T47D (cell line): ENCODE results near the gene LIMD2.

Experiments used
- DNase-seq, 2 experiments: peaks; one replicate each; pipeline versions ENCODE4 v3.0.0 to v3.0.0-alpha.2; 2011 to 2012; ENCODE audit warnings: low read depth in 1 of 2, low spot score in 1 of 2
- JUND ChIP-seq: IDR thresholded peaks from 2 replicates; pipeline ENCODE4 v1.6.1; 2012; ENCODE audit warnings: low read depth
- in situ Hi-C: cut with HindIII; loops from 2 replicates; pipeline ENCODE4 v1.10.0; 2016; ENCODE audit warnings: low sequenced_read_pairs, low pct_unique_long_range_greater_than_20kb

The LIMD2 gene

DNA sequence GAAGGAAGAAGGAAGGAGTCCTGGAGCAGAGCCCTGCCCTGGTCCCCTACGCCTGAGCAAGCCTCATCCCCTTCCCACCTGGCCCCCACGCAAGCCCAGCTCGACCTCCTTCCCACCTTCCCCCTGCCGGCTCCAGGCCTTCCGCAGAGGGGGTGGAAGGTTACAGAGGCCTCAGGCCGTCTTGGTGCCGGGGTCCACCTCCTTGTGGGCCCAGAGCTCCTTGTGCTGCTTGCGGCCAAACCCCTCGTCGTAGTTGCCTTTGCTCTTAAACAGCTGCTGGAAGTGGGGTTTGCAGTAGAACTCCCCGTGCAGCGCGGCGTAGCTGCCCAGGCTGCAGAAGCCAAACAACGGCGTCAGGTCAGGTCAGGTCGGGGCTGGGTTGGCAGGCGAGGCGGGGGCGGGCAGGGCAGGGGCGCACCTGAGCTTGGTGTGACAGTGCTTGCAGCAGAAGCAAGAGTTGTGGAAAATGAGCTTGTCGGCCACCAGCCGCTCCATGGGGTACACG, 1.5 kb downstream of the LIMD2 start:
- no peak for TF ChIP-seq JUND
- no peak for DNase-seq
- in situ Hi-C loops = no loop called here

DNA sequence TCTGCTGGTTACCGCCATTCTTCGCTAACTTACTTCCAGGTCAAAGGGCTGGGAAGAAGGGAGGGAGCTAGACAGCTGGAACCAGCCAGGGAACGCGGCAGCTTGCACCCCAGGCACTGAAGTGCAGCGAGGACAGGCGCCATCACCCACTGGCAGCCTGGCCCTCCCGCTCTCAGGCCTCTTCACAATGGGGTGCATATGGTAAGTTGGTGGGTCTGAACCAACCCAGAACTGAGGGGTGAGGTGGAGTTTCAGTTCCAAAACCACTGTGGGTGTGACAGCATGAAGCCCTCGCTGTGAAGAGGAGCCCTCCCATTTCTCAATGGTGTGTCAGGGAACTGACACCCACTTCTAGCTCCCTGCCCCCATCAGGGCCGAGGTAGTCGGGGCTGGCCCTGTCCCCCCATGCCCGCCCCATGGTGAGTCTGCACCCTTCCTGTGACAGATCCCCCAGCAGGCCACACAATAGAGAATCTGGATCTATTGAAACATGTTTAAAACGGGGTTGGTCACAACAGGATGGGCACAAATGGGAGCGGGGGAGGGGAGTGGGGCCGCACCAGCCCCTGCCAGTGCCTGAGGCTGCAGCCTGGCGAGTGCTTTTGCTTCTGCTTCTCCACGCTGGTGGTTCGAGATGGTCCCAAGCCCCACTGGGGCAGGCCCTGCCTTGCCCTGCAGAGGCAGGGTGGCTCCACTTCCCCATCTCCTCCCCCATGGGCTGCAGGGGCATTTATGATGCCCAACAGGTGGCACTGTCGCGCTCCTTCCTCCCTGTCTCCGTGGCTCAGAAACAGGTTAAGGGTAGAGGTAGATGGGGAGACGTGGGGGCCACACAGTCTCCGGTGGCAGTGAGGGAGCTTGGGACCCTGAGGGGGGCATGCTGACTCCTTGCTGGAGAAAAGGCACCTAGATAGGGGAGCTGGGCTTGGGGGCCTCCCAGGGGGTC, 2.3 kb downstream of the LIMD2 start:
- DNase-seq = peak; percentile 76 to 90
- TF ChIP-seq JUND = no peak
- in situ Hi-C loops = no loop called here

DNA sequence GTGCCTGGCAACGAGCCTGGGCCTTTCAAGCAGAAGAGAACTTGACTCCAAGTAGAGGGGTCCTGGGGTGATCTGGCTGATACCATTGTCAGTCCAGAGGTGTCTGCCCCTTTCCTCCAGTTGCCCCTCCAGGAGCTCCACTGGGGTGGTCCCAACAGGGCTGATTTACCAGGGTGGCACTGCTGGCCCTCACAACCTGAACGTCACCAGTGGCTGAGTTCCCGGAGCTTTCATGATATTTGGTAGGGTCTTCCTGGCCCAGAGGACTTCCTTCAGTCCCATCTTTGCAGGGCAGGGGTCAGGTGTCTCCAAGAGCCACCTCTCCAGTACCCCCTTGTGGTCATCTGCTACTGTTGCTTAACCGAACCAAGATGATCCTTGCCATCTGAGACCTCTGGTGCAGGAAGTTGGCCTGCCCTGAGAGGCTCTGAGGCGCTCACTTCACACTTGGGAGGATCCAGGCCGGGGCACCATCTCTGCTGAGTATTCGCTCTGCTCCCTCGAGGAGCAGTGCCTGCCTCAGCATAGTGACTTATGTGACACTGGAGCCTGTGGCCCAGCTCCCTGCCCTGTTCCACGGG, 3.5 kb downstream of the LIMD2 start:
- TF ChIP-seq JUND = no peak
- in situ Hi-C loops = no loop called here
- peak in 1 of 2 experiments; percentile 50 for DNase-seq

DNA sequence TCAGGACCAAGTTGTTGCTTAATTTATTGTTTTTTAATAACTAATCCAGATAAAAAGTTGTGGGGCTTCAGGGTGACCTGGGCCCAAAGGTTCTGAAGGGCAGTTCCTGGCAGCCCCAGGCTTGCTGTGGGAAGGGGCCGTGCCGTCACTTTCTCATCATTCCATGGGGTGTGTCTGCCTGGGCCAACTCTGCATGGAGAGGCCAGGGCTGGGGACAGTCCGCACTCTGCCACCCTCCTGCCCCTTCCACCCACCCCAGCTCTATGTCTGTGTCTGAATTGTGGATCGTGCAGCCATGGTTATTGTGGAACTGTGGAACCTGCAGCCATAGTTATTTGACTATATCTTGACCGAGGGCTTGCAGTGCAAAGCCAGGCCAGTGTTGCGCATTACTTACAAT, 4.0 kb downstream of the LIMD2 start:
- in situ Hi-C loops = no loop called here
- TF ChIP-seq JUND = no peak
- no peak for DNase-seq

DNA sequence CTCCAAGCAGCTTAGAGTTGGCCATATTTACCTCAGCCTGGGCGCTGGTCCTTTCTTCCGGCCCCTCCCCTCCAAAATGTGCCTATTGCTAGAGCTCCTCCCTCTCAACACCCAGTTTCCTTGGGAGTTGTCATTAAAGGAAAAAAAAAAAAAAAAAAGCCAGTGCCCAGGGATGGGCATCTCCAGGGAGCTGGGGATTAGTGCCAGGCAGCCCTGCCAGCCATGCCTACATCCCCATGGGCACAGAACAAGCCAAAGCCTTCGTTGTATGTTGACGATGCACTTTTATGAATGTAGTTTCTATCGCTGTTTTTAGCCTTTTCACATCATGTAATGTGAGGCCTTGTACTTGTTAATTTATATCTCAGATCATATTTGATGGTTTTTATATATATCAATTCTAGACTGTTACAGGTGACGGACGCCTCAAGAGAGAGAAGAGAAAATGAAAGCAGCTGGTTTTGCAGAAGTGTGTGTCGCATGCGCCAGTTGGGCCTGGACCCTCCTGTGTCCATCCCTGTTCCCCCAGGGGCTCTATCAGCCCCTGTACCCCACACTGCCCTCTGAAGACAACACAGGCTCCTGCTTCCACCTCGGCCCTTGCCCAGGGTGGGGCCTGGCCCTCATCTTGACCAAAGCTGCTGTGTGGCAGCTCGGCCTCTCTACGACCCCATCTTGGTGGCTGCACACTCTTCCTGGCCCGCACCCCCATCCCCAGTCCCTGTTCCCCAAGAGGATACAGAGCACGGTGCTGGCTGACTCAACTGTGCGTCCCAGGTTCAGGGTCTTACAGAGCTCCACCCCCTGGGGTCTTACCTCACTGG, 4.8 kb downstream of the LIMD2 start:
- TF ChIP-seq JUND = no peak
- DNase-seq = no peak
- in situ Hi-C loops = no loop called here

DNA sequence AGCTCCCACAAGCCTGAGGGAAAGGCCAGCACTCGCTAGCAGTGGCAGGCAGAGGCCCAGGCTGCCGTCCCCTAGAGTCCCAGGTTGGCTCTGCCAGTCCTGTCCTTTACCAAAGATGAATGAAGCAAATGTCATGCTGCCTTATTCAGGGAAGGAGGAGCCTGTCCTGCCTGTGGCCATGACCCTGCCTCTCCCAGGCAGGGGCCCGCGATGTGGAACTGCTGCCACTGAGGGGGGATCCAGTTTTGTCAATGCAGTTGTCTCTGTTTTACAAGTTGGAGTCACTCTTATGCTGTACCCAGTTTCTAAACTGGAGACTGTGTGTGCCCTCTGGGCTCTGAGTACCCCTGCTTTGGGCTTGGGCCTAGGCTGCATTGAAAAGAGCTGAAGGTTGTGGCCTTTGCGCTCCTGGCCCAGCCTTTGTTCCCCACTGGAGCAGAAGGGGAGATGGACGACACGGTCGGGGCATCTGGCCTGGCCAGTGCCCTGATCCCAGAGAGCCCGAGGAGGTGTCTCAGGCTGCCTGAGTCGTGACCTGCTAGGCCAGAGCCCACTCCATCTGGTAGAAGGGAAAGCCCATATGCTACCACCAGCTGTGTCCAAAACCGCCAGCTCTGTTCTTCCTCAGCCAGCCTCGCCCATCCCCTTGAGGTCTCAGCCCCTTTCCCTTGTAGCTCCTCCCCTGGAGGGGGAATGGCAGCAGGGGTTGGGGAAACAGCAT, 5.5 kb downstream of the LIMD2 start:
- DNase-seq = no peak
- no peak for TF ChIP-seq JUND
- in situ Hi-C loops = no loop called here

DNA sequence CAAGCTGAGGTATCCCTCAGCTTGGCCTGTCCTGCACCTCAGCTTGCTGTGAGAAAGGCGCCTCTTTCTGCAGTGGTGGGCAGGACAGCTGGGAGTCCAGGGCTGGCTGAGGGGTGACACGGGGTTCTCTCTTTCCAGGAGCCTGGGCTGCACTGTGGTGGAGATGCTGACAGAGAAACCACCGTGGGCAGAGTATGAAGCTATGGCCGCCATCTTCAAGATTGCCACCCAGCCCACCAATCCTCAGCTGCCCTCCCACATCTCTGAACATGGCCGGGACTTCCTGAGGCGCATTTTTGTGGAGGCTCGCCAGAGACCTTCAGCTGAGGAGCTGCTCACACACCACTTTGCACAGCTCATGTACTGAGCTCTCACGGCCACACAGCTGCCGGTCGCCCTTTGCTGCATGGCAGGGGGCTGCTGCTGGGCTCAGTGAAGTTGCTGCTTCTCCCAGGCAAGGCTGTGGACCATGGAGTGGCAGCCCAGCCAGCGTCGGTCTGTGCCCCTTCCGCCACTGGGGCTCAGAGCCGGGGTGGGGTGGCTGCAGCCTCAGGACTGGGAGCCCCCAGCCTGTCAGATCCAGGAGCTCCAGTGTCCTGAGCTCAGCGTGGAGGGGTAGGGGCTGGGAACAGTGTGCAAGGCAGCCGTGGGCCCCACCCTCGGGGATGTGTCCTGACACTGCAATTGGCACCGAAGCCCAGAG, 6.4 kb downstream of the LIMD2 start:
- TF ChIP-seq JUND = no peak
- DNase-seq = no peak
- in situ Hi-C loops = no loop called here

DNA sequence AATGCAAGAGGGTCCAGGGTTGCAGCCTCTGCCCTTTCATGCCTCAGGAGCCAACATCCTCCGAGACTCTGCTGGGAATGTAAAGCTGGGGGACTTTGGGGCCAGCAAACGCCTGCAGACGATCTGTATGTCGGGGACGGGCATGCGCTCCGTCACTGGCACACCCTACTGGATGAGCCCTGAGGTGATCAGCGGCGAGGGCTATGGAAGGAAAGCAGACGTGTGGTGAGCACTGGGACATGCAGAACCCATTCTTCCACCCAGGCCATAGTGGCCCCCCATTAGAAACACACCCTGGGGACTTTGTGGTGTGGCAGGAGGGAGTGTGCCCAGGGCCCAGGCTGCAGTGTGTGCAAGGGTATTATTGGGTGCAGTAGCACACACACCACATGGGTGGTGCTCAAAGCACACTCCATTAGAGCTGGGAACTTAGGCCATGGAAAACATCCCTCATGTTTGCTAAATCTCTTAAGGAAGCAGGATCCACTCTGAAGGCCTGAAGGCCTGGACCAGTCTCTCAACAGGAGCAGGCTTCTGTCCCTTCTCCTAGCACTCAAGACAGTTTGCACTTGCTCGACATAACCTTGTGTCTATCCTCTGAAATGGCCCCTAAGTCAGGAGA, 7.6 kb downstream of the LIMD2 start:
- peak in 1 of 2 experiments; percentile 49 for DNase-seq
- no peak for TF ChIP-seq JUND
- in situ Hi-C loops = no loop called here

DNA sequence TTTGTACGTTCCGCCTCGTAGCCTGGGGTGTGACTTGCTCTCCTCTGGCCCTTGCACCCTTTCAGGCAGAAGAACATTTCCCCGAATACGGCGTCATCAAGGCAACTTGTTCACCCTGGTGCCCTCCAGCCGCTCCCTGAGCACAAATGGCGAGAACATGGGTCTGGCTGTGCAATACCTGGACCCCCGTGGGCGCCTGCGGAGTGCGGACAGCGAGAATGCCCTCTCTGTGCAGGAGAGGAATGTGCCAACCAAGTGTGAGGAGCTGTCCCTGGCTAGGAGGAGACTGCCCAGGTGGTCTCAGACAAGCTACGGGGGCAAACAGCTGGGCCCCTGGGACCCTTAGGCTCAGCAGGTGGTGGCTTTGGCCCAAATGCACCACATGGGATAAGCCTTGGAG, 10.4 kb downstream of the LIMD2 start:
- DNase-seq = no peak
- no peak for TF ChIP-seq JUND

DNA sequence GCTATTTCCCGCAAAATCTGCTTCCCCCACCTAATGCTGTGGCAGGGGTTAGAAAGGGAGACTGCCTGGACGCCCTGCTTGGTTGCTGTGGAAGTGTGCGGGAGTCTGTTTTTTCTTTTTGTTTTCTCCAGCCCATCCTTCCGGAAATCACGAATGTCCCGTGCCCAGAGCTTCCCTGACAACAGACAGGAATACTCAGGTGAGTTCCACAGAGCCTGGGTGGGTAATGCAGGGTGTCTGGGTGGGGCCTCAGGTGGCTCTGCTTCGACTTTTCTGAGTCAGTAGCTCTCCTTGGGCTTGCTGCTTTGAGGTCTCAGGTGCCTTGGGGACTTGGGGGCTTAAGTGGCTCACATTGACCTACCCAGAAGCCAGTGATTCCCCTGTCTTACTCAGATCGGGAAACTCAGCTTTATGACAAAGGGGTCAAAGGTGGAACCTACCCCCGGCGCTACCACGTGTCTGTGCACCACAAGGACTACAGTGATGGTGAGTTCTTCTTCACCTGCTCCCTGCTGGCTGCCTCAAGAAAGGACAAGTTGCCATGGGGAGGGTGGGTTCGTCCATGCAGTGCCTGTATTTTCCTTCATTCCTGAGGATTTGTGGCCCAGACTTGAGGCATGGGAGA, 11.4 kb downstream of the LIMD2 start:
- DNase-seq = no peak
- TF ChIP-seq JUND = no peak

More for the DNA sequence above, 10.4 kb downstream of the LIMD2 start:
- in situ Hi-C loops = no loop called here

More for the DNA sequence above, 11.4 kb downstream of the LIMD2 start:
- in situ Hi-C loops = no loop called here
